ENCODE measurements around the gene JAM2. TPM values are rescaled to one million over a fixed set of nuclear protein-coding genes. Genes with fewer than 3 reads are reported as not detected.

The JAM2 gene, protein sequence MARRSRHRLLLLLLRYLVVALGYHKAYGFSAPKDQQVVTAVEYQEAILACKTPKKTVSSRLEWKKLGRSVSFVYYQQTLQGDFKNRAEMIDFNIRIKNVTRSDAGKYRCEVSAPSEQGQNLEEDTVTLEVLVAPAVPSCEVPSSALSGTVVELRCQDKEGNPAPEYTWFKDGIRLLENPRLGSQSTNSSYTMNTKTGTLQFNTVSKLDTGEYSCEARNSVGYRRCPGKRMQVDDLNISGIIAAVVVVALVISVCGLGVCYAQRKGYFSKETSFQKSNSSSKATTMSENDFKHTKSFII
- total RNA-seq = 10 to 100 TPM; 24.9 to 59.5 (median 38.2) TPM

DNA sequence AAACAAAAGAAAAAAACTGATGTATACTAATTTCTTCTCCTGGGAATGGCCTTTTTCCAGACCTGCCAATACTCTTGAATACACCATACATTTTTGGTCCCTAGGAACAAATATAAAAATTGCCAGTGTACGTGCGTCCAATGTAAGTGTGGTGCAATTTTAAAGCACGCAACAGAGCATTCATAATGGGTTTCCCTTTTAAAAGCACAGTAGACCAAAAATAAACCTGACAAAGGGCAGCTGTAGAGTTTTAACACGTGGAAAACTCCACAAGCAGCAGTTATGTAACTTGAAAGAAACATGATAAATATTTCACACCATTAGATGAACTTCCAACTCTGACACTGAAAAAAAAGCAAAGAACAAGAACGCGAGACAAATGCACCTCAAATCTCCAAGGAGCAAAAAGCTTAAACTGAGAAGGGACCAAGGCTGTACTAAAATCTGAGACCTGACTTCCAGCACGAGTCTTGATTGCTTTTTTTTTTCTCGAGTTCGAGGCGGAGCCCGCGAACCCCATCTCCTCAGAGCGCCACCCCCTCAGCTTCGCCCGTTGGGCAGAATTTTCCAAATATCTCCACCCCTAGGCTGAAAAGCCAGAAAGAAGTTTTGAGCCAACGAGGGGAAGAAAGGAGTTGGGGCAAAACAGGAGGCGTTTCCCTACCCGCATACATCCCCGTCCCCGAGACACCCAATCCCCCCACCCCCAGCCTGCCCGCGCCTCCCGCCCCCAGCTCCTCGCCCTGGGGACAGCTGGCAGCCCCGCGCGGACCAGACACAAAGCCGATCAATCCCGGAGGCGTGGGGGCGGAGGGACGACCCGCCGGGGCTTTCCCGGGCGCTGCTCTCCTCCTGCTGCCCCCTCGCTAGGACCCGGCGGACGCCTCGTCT lies at the start of gene JAM2:
Gene JAM2 (plus strand): TSS at position 599 of the 891 bp plus-strand sequence. CDS start 564 bp downstream, outside the sequence.
- no peaks in the 10 kb centered on the region for H3K27me3 ChIP-seq
- peaks cover 0 to 7% of the 10 kb centered on the region in 2 donors for H3K36me3 ChIP-seq
- H3K27ac ChIP-seq = peak within 1 kb of the TSS; percentile 78 to 95 (median 94)
- WGBS, 2 donors (ENCODE audit: low coverage in 1 of 2) = 0 to 1% methylated on average over 5 to 15 of the region's 41 CpGs
- TF ChIP-seq POLR2AphosphoS5 (IDR thresholded peaks at IDR 0.05) = peak; percentile 66
- TF ChIP-seq, protein P1, sequence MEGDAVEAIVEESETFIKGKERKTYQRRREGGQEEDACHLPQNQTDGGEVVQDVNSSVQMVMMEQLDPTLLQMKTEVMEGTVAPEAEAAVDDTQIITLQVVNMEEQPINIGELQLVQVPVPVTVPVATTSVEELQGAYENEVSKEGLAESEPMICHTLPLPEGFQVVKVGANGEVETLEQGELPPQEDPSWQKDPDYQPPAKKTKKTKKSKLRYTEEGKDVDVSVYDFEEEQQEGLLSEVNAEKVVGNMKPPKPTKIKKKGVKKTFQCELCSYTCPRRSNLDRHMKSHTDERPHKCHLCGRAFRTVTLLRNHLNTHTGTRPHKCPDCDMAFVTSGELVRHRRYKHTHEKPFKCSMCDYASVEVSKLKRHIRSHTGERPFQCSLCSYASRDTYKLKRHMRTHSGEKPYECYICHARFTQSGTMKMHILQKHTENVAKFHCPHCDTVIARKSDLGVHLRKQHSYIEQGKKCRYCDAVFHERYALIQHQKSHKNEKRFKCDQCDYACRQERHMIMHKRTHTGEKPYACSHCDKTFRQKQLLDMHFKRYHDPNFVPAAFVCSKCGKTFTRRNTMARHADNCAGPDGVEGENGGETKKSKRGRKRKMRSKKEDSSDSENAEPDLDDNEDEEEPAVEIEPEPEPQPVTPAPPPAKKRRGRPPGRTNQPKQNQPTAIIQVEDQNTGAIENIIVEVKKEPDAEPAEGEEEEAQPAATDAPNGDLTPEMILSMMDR (IDR thresholded peaks at IDR 0.05) = no peak
- TF ChIP-seq POLR2A (IDR thresholded peaks at IDR 0.05) = no peak
- no peak for TF ChIP-seq EP300 (IDR thresholded peaks at IDR 0.05)
- H3K4me1 ChIP-seq = peaks cover 0 to 27% (median 4%) of the 10 kb centered on the region in 3 donors
- H3K4me3 ChIP-seq = peak within 1 kb of the TSS; percentile 81 to 84
- H3K9me3 ChIP-seq = no peaks in the 10 kb centered on the region
- ATAC-seq = peak; percentile 72

DNA sequence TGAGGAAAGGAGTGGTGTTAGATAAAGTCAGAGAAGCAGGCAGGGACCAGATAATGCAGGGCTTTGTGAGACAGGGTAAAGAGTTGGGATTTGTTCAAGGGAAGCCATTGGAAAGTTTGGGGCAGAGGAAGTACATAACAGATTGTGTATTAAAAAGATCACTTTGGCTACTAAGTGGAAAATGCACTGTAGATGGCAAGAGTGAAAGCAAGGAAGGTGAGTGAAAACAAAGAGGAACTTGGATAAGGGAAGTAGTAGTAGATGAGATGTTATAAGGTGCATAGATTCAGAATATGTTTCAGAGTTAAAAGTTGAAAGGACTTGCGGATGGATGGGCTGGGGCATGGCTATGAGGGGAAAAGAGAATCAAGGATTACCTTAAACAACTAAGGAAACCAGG lies 49.2 kb upstream of the JAM2 start:
- H3K9me3 ChIP-seq = no peaks in the 10 kb centered on the region
- no peaks in the 10 kb centered on the region for H3K27me3 ChIP-seq
- TF ChIP-seq, protein P1 (IDR thresholded peaks at IDR 0.05) = no peak
- TF ChIP-seq POLR2A (IDR thresholded peaks at IDR 0.05) (no peak), EP300 (IDR thresholded peaks at IDR 0.05) (no peak), POLR2AphosphoS5 (IDR thresholded peaks at IDR 0.05) (no peak)
- no peaks in the 10 kb centered on the region for H3K4me1 ChIP-seq
- WGBS, 2 donors (ENCODE audit: low coverage in 1 of 2) = 92 to 100% methylated on average over 1 of the region's 1 CpG
- H3K36me3 ChIP-seq = peaks cover 10 to 88% of the 10 kb centered on the region in 2 donors
- ATAC-seq = no peak
- no peak overlapping the region for H3K4me3 ChIP-seq
- H3K27ac ChIP-seq = no peak overlapping the region

DNA sequence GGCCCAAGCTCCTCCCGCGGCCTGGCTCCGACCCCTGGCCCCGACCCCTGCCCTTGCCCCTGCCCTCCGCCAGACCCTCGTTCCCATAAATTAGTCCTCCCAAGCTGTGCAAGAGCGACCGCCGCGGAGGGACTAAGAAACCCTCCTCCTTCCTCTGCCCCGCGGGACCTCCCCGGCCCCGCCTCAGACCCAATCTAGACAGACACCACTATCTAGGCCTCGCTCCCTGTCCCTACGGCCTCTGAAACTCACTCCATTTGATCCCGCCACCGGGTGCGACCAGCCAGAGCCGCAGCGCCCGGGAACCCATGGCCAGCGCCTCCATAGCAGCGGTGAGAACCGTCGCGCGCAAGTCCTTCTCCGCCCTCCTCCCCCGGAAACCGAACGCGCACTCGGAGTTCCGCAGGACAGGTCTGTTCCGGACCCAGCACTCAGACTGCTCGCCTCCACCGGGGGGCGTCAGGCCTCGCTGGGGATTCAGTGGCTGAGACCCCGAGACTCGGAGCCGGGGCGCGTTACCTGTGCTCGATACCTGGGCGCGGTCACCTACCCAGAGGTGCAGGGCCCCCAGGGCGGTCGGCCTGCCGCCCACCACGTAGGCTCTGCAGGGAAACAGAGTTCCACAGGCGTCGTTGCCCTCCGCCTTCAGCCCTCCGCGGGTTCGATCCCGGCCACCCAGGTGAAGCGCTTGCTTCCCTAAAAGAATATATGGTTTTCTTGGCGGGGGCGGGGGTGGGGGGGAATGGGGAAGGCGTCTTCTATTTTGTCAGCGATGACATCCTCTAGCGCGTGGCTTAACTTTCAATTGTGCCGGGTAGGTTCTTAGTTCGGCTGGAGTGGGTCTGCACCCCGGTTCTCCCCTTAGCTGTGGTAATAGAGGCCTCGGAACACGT lies 31.7 kb upstream of the JAM2 start, which contains the start of gene MRPL39:
Gene MRPL39 (minus strand): TSS at position 331 of the 893 bp plus-strand sequence. CDS start 6 bp downstream, at position 325.
- peak within 1 kb of the TSS; percentile 70 to 83 for H3K4me3 ChIP-seq
- peaks cover 0 to 36% of the 10 kb centered on the region in 2 donors for H3K36me3 ChIP-seq
- peak within 1 kb of the TSS; percentile 77 to 89 (median 82) for H3K27ac ChIP-seq
- peaks cover 4 to 43% (median 23%) of the 10 kb centered on the region in 3 donors for H3K4me1 ChIP-seq
- TF ChIP-seq POLR2AphosphoS5 (IDR thresholded peaks at IDR 0.05) (peak; percentile 45), EP300 (IDR thresholded peaks at IDR 0.05) (no peak), POLR2A (IDR thresholded peaks at IDR 0.05) (no peak)
- TF ChIP-seq, protein P1 (IDR thresholded peaks at IDR 0.05) = peak in 3 of 4 experiments; percentile 43 to 74 (median 61)
- no peaks in the 10 kb centered on the region for H3K9me3 ChIP-seq
- H3K27me3 ChIP-seq = no peaks in the 10 kb centered on the region
- 1 to 2% methylated on average over 9 to 11 of the region's 71 CpGs for WGBS, 2 donors (ENCODE audit: low coverage in 1 of 2)
- ATAC-seq = peak; percentile 91

DNA sequence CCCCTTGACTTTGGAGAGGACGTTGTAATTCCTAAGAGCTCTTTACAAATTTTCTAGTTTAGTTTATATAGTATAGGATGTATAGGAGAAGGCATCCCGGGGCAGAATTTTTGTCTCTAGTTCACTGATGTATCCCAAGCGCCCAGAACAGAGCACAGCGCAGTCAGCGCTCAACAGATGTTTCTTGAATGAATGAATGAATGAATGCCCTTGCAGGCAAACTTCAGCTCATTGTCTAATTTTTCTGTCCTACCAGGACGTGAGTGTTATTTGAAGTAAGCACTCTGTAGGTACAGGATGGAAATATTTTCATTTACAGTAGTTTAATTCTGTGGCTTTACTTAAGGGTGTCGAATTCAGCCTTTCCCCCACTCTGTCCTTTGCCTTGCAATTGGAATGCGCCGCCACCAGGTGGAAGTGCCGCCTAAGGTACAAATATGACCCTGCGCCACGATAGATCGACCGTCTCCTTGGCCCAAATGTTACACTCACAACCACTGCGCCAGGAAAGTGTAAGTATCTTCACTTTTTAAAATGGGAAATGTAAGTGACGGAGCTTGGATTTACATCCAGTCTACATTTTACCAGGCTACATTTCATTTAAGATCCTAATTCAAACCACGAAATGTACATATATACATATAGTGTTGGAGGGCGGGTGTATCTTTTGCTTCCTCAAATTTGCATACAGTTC lies 30.9 kb upstream of the JAM2 start:
- Histone ChIP-seq H3K4me3 (peak overlapping the region; percentile 70 to 83), H3K9me3 (no peaks in the 10 kb centered on the region), H3K4me1 (peaks cover 4 to 43% (median 23%) of the 10 kb centered on the region in 3 donors), H3K27ac (peak overlapping the region in 3 of 4 donors; percentile 77 to 89 (median 87)), H3K27me3 (no peaks in the 10 kb centered on the region), H3K36me3 (peaks cover 0 to 28% of the 10 kb centered on the region in 2 donors)
- ATAC-seq = peak; percentile 91
- no peak for TF ChIP-seq POLR2A (IDR thresholded peaks at IDR 0.05)
- TF ChIP-seq, protein P1 (IDR thresholded peaks at IDR 0.05) = peak; percentile 92 to 96 (median 94)
- 8 to 9% methylated on average over 15 to 18 of the region's 18 CpGs for WGBS, 2 donors (ENCODE audit: low coverage in 1 of 2)

Data from gastroesophageal sphincter (tissue), 4 donors.